CD4-positive, alpha-beta T cell treated with Interleukin-4 for 1 hour (primary cell): ENCODE measurements around the gene KRTAP4-1.
"Not testable (repeated sequence)": the region's sequence is repeated elsewhere in the genome, so short reads cannot be mapped to it uniquely, and the experiment has no call there.

ENCODE experiments used
- DNase-seq, 2 donors: peaks; one replicate each; pipeline ENCODE4 v3.0.0-alpha.2; 2020 to 2022

The KRTAP4-1 gene

DNA sequence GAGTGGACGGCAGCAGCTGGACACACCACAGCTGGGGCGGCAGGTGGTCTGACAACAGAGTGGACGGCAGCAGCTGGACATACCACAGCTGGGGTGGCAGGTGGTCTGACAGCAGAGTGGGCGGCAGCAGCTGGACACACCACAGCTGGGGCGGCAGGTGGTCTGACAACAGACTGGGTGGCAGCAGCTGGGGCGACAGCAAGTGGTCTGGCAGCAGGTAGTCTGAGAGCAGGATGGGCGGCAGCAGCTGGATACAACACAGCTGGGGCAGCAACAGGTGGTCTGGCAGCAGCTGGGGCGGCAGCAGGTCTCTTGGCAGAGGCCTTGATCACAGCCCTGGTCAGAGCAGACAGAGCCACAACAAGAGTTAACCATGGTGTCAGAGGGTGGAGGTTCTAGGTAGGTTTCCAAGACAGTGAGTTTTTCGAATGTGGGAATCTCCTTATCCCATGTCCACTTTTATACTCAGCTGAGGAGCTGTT, at the start of gene KRTAP4-1:
Gene KRTAP4-1 (minus strand): TSS at position 432 of the 482 bp plus-strand sequence. CDS start 57 bp downstream, at position 375.
- DNase-seq = no peak

- not testable (repeated sequence) for DNase-seq
Observed at GRCh38 chr17:41232399-41233105, 47.8 kb upstream of the KRTAP4-1 start, which contains the start of gene KRTAP9-3. Gene KRTAP9-3 (plus strand): TSS chr17:41232449. CDS start chr17:41232502, 53 bp downstream.

DNA sequence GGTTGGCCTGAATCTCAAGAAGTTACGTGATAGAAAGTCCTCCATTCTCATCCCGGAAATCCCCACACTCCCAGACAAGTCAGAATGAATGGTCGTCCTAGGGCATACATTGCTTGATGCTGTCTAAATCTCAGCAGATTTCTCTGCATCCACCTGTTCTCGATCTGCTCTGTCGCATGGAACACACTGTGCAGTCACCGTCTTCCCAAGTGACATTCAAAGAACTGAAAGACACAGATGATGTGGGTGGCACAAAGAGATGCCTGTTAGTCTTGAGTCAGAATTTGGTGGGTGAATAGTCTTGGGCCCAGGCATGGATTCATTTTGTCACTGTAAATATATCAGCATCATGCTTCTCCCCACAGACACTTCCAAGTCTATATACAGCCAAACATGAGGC, 47.0 kb upstream of the KRTAP4-1 start:
- DNase-seq = no peak

DNA sequence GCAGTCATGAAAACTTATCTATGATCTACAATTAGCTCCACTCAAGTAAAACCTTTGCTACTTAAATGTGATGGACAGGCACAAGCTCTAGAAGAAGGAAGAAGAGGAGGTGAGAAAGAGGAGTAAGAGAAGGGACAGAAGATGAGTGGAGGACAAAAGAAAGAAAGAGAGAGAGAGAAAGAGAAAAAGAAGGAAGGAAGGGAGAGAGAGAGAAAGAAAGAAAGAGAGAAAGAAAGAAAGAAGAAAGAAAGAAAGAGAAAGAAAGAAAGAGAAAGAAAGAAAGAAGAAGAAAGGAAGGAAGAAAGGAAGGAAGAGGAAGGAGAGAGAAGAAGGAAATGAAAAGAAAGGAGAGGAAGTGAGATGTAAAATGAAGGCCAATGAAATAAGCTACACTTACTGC, 45.4 kb upstream of the KRTAP4-1 start:
- DNase-seq = no peak

DNA sequence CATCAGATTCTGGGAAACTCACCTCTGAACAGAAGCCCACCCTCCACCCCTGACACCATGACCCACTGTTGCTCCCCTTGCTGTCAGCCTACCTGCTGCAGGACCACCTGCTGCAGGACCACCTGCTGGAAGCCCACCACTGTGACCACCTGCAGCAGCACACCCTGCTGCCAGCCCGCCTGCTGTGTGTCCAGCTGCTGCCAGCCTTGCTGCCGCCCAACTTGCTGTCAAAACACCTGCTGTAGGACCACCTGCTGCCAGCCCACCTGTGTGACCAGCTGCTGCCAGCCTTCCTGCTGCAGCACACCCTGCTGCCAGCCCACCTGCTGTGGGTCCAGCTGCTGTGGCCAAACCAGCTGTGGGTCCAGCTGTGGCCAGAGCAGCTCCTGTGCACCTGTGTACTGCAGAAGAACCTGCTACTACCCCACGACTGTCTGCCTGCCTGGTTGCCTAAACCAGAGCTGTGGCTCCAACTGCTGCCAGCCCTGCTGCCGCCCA, 41.9 kb upstream of the KRTAP4-1 start, which contains the start of gene KRTAP9-2:
Gene KRTAP9-2 (plus strand): TSS at position 51 of the 498 bp plus-strand sequence. CDS start 7 bp downstream, at position 58.
- DNase-seq = not testable (repeated sequence)

GRCh38 chr17:41226051-41226450, 41.3 kb upstream of the KRTAP4-1 start:
- no peak for DNase-seq

DNA sequence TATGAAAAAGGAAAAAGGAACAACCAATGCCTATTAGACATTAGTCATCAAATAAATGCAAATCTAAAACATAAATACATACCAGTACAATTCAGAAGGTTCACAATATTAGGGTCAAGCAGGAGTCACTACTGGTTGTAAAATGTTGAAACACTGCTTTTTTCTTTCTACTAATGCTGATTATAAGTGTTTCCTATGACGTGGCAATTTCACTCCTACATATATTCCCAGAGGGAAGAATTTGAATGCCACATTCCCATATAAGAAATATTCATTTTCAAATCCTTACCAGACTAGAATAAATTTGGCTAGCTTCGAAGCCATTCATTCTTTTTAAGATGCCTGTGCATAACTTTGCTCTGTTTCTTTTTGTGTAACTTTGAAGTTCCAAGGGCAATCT, 39.1 kb upstream of the KRTAP4-1 start:
- no peak for DNase-seq

DNA sequence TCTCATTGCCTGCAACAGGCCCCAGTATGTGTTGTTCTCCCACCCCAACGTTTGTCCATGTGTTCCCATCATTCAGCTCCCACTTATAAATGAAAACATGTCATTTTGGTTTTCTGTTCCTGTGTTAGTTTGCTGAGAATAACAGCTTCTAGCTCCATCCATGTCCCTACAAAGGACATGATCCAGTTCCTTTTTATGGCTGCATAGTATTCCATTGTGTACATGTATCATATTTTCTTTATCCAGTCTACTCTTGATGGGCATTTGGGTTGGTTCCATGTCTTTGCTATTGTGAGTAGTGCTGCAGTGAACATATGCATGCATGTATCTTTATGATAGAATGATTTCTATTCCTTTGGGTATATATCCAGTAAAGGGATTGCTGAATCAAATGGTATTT, 31.0 kb upstream of the KRTAP4-1 start:
- DNase-seq = no peak

GRCh38 chr17:41212524-41213169, 27.9 kb upstream of the KRTAP4-1 start:
- no peak for DNase-seq

- no peak for DNase-seq
Observed at GRCh38 chr17:41211845-41212466, 27.2 kb upstream of the KRTAP4-1 start.

- DNase-seq = no peak
Observed at GRCh38 chr17:41199421-41200078, 14.8 kb upstream of the KRTAP4-1 start.

GRCh38 chr17:41196068-41196467, 11.4 kb upstream of the KRTAP4-1 start:
- DNase-seq = no peak

DNA sequence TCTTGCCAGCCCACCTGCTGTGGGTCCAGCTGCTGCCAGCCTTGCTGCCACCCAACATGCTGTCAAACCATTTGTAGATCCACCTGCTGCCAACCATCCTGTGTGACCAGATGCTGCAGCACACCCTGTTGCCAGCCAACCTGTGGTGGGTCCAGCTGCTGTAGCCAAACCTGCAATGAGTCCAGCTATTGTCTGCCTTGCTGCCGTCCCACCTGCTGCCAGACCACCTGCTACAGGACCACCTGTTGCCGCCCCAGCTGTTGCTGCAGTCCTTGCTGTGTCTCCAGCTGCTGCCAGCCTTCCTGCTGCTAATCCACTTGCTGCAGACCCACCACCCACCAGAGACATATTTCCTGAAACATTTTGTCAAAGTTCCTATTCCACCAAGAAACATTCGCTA, 5.6 kb upstream of the KRTAP4-1 start:
- no peak for DNase-seq

GRCh38 chr17:41189837-41190318, 5.2 kb upstream of the KRTAP4-1 start, which contains the start of gene KRTAP9-1:
Gene KRTAP9-1 (plus strand): TSS chr17:41189887. CDS start chr17:41189887, 0 bp downstream.
- not testable (repeated sequence) for DNase-seq

DNA sequence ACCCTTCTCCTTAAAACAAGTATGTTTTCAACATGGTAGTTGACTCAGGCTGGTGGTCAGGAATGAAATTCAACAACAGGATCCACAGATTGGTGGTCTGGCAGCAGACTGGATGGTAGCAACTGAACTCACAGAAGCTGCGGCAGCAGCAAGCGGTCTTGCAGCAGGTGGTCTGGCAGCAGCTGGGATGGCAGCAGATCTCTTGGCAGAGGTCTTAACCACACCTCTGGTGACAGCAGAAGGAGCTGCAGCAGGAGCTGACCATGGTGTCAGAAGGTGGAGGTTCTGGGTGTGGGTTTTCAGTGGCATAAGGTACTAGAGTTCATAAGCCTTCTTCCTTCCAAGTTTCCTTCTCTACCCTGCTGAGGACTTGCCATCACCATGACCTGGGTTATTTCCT, 2.2 kb upstream of the KRTAP4-1 start:
- no peak for DNase-seq

- no peak for DNase-seq
Observed at GRCh38 chr17:41185001-41185400, 290 bp upstream of the KRTAP4-1 start.

DNA sequence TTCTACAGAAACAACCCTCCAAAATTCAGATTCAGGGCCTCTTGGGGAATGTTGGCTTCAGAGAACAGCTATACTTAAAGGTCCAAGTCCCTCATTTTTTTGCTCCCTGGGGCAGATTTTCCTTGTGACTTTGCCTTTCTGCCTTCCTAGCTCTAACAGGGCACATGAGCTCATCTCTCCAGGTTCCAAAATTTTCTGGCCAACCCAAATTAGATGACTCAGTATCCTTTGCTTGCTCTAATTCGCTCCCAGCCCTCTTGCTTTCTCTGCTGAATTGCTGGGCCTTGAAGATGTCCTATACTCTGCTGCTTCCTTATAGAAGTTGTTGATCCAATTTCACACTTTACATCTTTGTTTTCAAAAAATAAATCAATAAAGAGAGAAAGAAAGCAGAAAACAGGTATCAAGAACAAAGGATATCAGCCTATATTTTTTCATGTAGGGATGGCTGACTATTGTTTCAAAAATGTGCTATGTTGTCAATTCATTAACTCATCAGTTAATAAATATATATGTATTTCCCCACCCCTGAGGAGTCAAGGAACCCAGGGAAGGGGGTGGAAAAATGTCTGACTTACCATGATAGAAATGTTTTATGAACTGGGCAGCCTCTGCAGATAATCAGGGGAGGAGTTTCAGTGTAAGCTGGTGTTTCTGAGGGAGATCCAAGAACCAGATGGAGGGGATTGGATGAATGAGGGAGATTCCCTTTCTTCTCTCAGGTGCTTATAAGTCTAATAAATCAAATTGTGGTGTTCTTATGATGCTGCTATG, 5.7 kb downstream of the KRTAP4-1 start:
- no peak for DNase-seq

DNA sequence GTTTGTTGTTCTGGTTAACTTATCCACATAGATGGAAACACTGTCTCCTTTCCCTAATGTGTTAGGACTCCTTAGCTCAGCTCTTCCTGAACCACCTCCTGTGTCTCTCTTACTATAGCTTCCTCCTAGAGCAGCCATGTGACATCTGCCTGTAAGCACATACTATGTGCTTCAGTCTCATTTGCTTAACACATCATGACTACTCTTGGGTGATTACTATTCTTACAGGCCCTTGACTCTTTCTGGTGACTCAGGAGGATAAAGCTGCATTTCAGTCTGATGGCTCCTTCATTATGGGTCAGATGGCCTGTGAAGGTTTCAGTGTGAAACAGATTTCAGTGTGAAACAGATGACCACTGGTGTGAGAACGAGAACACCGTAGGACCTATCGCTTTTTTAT, 6.4 kb downstream of the KRTAP4-1 start:
- DNase-seq = no peak

DNA sequence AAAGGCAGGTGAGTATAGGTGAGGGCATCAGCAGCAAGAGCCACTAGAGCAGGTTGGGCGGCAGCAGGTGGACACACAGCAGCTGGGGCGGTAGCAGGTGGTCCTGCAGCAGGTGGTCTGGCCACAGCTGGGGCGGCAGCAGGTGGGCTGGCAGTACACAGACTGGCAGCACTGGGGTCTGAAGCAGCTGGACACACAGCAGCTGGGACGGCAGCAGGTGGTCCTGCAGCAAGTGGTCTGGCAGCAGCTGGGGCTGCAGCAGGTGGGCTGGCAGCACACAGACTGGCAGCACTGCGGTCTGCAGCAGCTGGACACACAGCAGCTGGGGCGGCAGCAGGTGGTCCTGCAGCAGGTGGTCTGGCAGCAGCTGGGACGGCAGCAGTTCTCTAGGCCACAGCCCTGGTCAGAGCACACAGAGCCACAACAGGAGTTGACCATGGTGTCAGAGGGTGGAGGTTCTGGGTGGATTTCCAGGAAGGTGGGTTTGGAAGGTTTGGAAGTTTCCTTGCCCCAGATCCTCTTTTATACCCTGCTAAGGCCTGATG, 6.9 kb downstream of the KRTAP4-1 start, which contains the start of gene KRTAP4-2:
Gene KRTAP4-2 (minus strand): TSS at position 495 of the 545 bp plus-strand sequence. CDS start 57 bp downstream, at position 438.
- no peak for DNase-seq

DNA sequence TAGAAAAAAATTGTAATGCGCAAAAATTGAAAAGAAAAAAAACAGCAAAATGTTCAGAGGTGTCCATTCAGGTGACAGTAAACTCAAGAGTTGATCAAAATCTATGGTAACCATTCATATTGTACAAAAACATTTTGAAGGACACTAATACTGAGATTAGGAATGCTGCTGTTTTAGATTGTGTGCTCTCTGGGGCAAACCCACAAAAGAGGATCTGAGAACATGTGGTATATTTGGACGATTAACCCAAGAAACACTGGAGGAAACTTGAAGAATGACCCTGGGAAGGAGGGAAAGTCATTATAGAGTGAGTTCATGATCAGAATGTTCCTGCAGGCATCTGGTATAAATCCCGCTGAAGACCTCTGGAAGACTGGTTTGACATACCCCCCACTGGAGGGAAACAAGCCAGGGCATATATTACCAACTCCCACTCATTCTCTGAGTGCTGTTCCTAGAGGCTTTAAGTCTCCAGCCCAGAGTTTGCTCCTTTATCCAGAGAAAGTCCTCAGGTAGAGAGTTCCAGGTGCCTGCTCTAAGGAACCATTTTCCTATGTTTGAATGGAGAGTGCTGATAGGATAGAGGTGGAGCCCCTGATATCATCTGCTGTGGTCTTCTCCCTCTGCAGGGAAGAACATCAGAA, 7.8 kb downstream of the KRTAP4-1 start:
- DNase-seq = no peak

DNA sequence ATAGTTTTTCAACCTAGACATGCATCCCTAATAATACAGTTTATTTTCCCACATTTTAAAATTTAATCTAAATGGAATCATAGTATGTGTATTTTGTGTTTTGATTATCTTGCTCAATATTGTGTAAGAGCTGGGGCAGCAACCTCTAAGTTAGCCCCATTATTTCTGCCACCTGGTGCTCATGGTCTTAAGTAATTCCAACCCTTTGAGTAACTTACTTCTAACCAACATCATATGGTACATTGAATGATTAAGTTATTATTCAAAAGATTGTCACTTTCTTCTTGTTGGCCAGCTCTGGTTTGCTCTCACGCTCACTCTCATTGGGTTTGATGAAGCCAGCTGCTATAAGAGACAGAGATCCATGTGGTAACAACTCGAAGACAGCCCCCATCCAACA, 12.8 kb downstream of the KRTAP4-1 start:
- no peak for DNase-seq
